ENCODE measurements around the gene MESP2. TPM values are rescaled to one million over a fixed set of nuclear protein-coding genes. Genes with fewer than 3 reads are reported as not detected.

MESP2 gene
- total RNA-seq, 2 donors from 2014 or later: 0.22 to 1.3 TPM

GRCh38 chr15:89822951-89823711, 47.0 kb downstream of the MESP2 start:
- H3K4me1 ChIP-seq (ENCODE audit: control insufficient read depth, insufficient read depth, low read length): no peaks in the 10 kb centered on the region
- no peak for DNase-seq
- no peak overlapping the region for H3K9ac ChIP-seq (ENCODE audit: extremely low read depth, low read length, poor library complexity, severe bottlenecking)
- Mint-ChIP-seq H3K9me3 (no peaks in the 10 kb centered on the region), H3K27ac (no peak overlapping the region), H3K4me1 (no peaks in the 10 kb centered on the region), H3K36me3 (ENCODE audit: low read depth) (no peaks in the 10 kb centered on the region), H3K4me3 (no peak overlapping the region), H3K27me3 (ENCODE audit: insufficient read depth) (peaks cover 27% of the 10 kb centered on the region)
- H3K27ac ChIP-seq (ENCODE audit: low read depth, low read length): no peak overlapping the region
- no peaks in the 10 kb centered on the region for H3K36me3 ChIP-seq (ENCODE audit: control insufficient read depth, insufficient read depth, low read length)
- WGBS, 2 experiments (ENCODE audit: insufficient coverage in 1 of 2, insufficient read length in 1 of 2): 90 to 91% methylated on average over 4 to 7 of the region's 7 CpGs
- no peaks in the 10 kb centered on the region for H3K27me3 ChIP-seq (ENCODE audit: control insufficient read depth, insufficient read depth, low read length, poor library complexity, severe bottlenecking)
- H3K9me3 ChIP-seq (ENCODE audit: control insufficient read depth, low read length): no peaks in the 10 kb centered on the region
- no peak overlapping the region for H3K4me3 ChIP-seq (ENCODE audit: low read length)
- TF ChIP-seq, protein P1, sequence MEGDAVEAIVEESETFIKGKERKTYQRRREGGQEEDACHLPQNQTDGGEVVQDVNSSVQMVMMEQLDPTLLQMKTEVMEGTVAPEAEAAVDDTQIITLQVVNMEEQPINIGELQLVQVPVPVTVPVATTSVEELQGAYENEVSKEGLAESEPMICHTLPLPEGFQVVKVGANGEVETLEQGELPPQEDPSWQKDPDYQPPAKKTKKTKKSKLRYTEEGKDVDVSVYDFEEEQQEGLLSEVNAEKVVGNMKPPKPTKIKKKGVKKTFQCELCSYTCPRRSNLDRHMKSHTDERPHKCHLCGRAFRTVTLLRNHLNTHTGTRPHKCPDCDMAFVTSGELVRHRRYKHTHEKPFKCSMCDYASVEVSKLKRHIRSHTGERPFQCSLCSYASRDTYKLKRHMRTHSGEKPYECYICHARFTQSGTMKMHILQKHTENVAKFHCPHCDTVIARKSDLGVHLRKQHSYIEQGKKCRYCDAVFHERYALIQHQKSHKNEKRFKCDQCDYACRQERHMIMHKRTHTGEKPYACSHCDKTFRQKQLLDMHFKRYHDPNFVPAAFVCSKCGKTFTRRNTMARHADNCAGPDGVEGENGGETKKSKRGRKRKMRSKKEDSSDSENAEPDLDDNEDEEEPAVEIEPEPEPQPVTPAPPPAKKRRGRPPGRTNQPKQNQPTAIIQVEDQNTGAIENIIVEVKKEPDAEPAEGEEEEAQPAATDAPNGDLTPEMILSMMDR (conservative IDR thresholded peaks at IDR 0.05): no peak

- H3K9me3 Mint-ChIP-seq: no peaks in the 10 kb centered on the region
- Histone ChIP-seq H3K27ac (ENCODE audit: low read depth, low read length) (no peak overlapping the region), H3K9me3 (ENCODE audit: control insufficient read depth, low read length) (no peaks in the 10 kb centered on the region), H3K4me1 (ENCODE audit: control insufficient read depth, insufficient read depth, low read length) (no peaks in the 10 kb centered on the region), H3K36me3 (ENCODE audit: control insufficient read depth, insufficient read depth, low read length) (no peaks in the 10 kb centered on the region), H3K4me3 (ENCODE audit: low read length) (no peak overlapping the region), H3K9ac (ENCODE audit: extremely low read depth, low read length, poor library complexity, severe bottlenecking) (no peak overlapping the region), H3K27me3 (ENCODE audit: control insufficient read depth, insufficient read depth, low read length, poor library complexity, severe bottlenecking) (no peaks in the 10 kb centered on the region)
- TF ChIP-seq, protein P1 (conservative IDR thresholded peaks at IDR 0.05): no peak
- WGBS, 2 experiments (ENCODE audit: insufficient coverage in 1 of 2, insufficient read length in 1 of 2): 88 to 94% methylated on average over 8 to 15 of the region's 16 CpGs
- H3K27ac Mint-ChIP-seq: no peak overlapping the region
- DNase-seq: no peak
- no peak overlapping the region for H3K4me3 Mint-ChIP-seq
- H3K27me3 Mint-ChIP-seq (ENCODE audit: insufficient read depth): peaks cover 24% of the 10 kb centered on the region
- no peaks in the 10 kb centered on the region for H3K36me3 Mint-ChIP-seq (ENCODE audit: low read depth)
- no peaks in the 10 kb centered on the region for H3K4me1 Mint-ChIP-seq
These were observed 47.9 kb downstream of the MESP2 start for GRCh38 chr15:89823836-89824606.

DNA sequence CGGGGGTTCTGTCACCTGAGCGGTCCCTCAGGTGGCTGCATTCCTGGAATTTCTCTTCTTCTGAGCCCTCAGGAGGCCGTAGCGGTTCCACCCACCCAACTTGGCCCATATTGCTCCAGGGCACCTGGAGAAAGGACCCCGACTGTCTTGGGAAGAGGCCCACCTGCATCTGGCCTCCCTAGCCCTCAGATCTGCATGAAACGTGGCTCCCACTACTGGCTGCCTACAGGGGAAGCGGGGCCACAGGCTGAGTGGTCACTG, 48.4 kb downstream of the MESP2 start:
- Histone ChIP-seq H3K9me3 (ENCODE audit: control insufficient read depth, low read length) (no peaks in the 10 kb centered on the region), H3K9ac (ENCODE audit: extremely low read depth, low read length, poor library complexity, severe bottlenecking) (no peak overlapping the region), H3K4me1 (ENCODE audit: control insufficient read depth, insufficient read depth, low read length) (no peaks in the 10 kb centered on the region), H3K27me3 (ENCODE audit: control insufficient read depth, insufficient read depth, low read length, poor library complexity, severe bottlenecking) (no peaks in the 10 kb centered on the region), H3K4me3 (ENCODE audit: low read length) (no peak overlapping the region), H3K36me3 (ENCODE audit: control insufficient read depth, insufficient read depth, low read length) (no peaks in the 10 kb centered on the region), H3K27ac (ENCODE audit: low read depth, low read length) (no peak overlapping the region)
- DNase-seq: no peak
- Mint-ChIP-seq H3K27ac (no peak overlapping the region), H3K4me3 (no peak overlapping the region), H3K4me1 (no peaks in the 10 kb centered on the region), H3K36me3 (ENCODE audit: low read depth) (no peaks in the 10 kb centered on the region), H3K9me3 (no peaks in the 10 kb centered on the region), H3K27me3 (ENCODE audit: insufficient read depth) (peaks cover 22% of the 10 kb centered on the region)
- 86 to 90% methylated on average over 6 to 7 of the region's 7 CpGs for WGBS, 2 experiments (ENCODE audit: insufficient coverage in 1 of 2, insufficient read length in 1 of 2)
- TF ChIP-seq, protein P1 (conservative IDR thresholded peaks at IDR 0.05): no peak
